GM06990 (cell line): Measurements from ENCODE around the gene COPS2.
"Not testable (repeated sequence)": the region's sequence is repeated elsewhere in the genome, so short reads cannot be mapped to it uniquely, and the experiment has no call there.

Source experiments
- DNase-seq: peaks from one replicate; pipeline ENCODE4 v3.0.0-alpha.2; 2011; ENCODE audit not compliant: insufficient read length; ENCODE audit errors: extremely low read depth
- H3K27me3 ChIP-seq: replicated peaks from 2 replicates; pipeline ENCODE4 v1.6.0; 2011; ENCODE audit warnings: low read length; ENCODE audit not compliant: control insufficient read depth, insufficient read depth
- H3K36me3 ChIP-seq: 2 replicates; pipeline ENCODE4 v1.5.1; 2011; ENCODE audit warnings: low read length; ENCODE audit not compliant: control insufficient read depth, insufficient read depth
- H3K4me3 ChIP-seq: replicated peaks from 2 replicates; pipeline ENCODE4 v1.5.1; 2011; ENCODE audit warnings: low read depth, mild to moderate bottlenecking, control low read depth, low read length
- TF ChIP-seq, protein P1 (sequence below): IDR thresholded peaks from 2 replicates; pipeline ENCODE4 v1.5.1; 2011; ENCODE audit warnings: low read length, control low read depth, mild to moderate bottlenecking, inconsistent platforms; ENCODE audit not compliant: insufficient read depth, poor library complexity, severe bottlenecking

COPS2 gene

DNA sequence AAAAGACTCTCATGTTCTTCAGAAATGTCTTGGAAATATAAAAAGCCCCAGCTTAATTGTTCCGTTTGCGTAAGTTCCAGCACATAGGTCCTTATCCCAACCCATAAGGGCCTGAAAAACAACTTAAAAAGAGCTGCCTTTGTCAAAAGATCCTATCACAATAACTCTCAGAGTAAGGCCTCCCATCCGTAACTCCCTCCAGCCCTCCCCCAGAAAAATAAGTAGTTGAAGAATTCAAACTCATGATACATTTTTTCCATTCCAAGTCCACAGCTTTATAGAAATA lies 71.2 kb downstream of the COPS2 start:
- no peaks in the 10 kb centered on the region for H3K27me3 ChIP-seq
- DNase-seq = no peak
- TF ChIP-seq, protein P1, sequence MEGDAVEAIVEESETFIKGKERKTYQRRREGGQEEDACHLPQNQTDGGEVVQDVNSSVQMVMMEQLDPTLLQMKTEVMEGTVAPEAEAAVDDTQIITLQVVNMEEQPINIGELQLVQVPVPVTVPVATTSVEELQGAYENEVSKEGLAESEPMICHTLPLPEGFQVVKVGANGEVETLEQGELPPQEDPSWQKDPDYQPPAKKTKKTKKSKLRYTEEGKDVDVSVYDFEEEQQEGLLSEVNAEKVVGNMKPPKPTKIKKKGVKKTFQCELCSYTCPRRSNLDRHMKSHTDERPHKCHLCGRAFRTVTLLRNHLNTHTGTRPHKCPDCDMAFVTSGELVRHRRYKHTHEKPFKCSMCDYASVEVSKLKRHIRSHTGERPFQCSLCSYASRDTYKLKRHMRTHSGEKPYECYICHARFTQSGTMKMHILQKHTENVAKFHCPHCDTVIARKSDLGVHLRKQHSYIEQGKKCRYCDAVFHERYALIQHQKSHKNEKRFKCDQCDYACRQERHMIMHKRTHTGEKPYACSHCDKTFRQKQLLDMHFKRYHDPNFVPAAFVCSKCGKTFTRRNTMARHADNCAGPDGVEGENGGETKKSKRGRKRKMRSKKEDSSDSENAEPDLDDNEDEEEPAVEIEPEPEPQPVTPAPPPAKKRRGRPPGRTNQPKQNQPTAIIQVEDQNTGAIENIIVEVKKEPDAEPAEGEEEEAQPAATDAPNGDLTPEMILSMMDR = no peak
- no peak overlapping the region for H3K4me3 ChIP-seq
- H3K36me3 ChIP-seq = no peaks in the 10 kb centered on the region

DNA sequence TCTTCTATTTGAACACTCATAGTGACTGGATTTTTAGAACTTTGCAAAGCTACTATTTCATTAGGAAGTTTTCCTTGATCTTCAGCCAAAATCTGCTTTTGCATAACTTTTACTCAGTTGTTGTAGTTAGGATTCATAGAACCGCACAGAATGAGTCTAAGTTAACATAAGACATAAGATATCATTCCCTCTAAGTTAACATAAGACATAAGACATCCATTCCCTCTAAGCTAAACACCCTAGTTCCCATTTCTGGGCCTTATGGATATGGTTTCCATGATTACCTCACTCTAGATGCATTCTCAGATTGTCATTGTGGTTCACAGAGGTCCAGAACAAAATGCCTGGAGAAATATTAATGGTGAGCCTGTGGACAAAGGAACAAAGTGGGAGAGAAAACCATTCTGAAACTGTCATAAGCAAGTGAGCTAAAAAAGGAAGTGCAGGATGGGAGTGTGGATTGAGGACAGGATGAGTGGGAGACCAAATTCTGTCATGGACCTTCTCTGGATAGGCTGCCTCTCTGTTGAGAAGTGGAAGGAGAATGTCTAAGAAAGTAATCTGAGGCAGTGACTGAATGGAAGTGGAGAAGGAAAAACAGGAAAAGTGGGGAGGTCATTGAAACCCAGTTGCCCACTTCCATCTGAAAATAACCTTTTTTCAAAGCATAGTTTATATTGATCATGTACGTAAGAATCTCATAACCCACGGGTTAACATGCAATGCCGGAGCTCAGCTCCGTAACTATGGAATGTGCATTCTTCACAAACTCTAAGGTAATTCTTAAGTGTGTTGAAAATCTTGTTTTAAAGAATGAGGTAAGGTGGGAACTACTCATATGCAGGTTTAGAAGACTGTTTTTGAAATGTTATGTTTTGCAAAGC lies 71.8 kb downstream of the COPS2 start:
- no peak for DNase-seq
- H3K4me3 ChIP-seq = no peak overlapping the region
- TF ChIP-seq, protein P1 = no peak
- H3K27me3 ChIP-seq = no peaks in the 10 kb centered on the region
- no peaks in the 10 kb centered on the region for H3K36me3 ChIP-seq

DNA sequence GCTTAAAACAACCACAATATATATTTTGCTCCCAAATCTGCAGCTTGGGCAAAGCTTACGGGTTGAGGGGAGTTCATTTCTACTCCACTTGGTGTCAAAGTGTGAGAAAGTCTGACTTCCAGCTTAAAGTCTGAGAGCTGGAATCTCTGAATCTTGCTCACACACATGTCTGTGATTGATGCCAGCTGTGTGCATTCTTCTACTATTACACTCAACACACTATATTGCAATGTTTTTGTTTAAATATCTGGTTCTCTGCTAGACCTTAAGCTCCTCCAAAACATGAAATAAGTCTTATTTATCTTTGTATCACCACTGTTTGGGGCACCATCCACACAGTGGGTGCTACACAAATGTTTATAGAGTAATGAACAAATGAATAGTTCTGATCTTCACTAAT lies 72.4 kb downstream of the COPS2 start:
- no peaks in the 10 kb centered on the region for H3K36me3 ChIP-seq

DNA sequence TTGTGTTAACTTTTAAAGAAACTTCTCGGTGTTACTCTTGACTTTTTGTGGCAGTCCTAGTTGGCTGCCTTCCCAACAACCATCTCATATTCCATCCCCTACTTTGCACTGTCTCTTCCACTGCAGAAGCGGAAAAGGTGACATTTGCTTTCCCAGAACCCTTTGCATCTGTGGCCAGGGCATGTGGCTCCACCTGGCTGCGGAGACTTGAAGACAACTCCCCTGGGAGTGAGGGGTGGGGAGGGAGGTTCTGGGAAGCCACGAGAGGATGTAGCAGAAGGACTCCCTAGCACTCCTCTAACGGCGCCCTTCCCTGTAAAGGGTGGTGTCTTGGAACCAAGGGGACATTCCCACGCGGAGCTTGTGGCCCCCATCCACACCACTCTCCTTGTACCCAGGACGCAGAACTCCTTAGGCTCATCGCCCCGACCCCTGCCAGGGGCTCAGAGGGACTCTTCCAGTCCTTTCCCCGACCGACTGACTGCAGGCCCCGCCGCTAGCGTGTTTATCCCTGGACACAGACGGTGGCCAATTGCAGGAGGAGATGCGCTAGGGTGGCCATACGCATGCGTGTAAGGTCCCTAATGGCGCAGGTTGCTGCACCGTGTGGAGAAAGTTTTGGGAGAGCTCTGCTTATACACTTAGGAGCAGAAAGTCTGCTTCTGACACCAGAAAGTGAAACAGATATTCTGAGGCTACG lies 75.9 kb downstream of the COPS2 start:
- H3K27me3 ChIP-seq = no peaks in the 10 kb centered on the region
- DNase-seq = no peak
- TF ChIP-seq, protein P1 = no peak
- no peaks in the 10 kb centered on the region for H3K36me3 ChIP-seq
- H3K4me3 ChIP-seq = no peak overlapping the region

More for the DNA sequence above, 72.4 kb downstream of the COPS2 start:
- TF ChIP-seq, protein P1 = no peak
- no peak for DNase-seq
- Histone ChIP-seq H3K27me3 (no peaks in the 10 kb centered on the region), H3K4me3 (no peak overlapping the region)

DNA sequence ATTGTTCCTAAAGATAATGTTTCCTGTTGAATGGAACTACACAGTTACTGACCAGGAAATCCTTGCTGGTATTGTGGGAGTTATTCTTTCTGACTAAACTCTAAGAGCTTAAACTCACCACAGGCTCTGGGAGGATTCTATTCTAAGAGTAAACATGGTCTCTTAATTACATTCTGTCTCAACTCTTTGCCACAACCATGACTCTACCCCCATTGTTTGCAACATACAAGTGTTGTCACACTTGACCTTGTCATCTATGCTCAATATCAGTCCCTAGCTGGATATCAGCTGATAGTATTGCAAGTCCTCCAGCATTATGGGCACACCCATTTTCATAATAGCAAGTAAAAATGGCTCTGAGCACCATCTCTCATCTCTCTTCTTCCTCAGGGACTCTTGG lies 79.5 kb downstream of the COPS2 start:
- DNase-seq = no peak
- no peak overlapping the region for H3K4me3 ChIP-seq
- H3K27me3 ChIP-seq = no peaks in the 10 kb centered on the region
- TF ChIP-seq, protein P1 = no peak
- H3K36me3 ChIP-seq = no peaks in the 10 kb centered on the region

DNA sequence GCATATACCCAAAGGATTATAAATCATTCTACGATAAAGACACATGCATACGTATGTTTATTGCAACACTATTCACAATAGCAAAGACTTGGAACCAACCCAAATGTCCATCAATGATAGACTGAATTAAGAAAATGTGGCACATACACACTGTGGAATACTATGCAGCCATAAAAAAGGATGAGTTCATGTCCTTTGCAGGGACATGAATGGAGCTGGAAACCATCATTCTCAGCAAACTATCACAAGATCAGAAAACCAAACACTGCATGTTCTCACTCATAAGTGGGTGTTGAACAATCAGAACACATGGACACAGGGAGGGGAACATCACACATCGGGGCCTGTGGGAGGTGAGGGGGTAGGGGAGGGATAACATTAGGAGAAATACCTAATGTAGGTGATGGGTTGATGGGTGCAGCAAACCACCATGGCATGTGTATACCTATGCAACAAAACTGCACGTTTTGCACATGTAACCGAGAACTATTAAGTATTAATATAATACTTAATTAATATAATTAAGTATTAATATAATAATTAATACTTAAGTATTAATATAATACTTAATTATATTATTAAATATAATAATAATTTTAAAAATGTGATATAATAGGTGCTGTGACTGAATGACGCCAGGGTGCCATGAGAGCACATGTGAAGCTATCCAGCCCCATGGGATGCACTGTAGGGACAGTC lies 80.7 kb downstream of the COPS2 start:
- not testable (repeated sequence) for H3K27me3 ChIP-seq, DNase-seq, H3K36me3 ChIP-seq, H3K4me3 ChIP-seq
